Measurements from ENCODE around the gene SCAMP2. TPM values are rescaled to one million over a fixed set of nuclear protein-coding genes. Genes with fewer than 3 reads are reported as not detected.

Gene SCAMP2
- total RNA-seq, 1 experiment from 2014 or later = 54.9 TPM

DNA sequence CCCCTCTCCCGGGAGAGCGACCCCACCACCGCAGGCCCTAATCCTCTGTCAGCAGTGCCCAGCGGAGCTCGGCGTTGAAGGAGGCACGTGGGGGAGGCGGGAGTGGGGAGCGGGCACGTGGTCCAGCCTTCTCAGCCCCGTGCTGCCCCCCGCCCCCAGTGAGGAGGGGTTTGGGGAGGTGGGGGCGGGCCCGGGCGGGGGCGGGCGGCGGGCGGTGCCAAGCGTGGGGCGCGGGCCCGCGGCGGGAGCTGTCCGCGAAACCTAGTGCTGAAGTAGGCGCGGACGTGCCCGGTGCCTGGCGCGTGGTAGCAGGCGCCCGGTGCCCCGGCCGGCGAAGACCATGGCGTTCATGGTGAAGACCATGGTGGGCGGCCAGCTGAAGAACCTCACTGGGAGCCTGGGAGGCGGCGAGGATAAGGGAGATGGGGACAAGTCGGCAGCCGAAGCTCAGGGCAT is 46.8 kb downstream of the SCAMP2 start, which contains the start of gene CPLX3:
Gene CPLX3 (plus strand): TSS at position 264 of the 456 bp plus-strand sequence. CDS start 77 bp downstream, at position 341.
- H3K79me2 ChIP-seq (ENCODE audit: low read length) = no peaks in the 10 kb centered on the region
- no peak within 1 kb of the TSS for H3K4me3 ChIP-seq (ENCODE audit: low read length)

DNA sequence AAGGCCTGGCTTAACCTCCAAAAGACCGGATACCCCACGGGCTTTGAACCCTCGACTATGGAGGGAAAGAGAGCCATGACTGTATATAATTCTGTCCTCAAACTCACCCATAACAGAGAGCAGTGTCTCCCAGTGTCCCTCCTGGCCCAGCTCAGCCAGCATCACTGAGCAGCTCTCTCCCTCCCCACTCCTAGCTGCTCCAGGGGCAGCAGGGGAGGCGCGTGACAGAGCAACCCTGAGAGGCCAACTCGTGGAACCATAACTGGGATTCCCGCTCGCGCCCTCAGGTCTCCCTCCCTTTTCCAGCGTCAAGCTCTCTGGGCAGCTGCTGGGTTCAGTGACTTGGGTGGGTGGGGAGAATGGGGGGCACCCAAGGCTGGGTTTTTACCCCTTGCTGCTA is 47.3 kb downstream of the SCAMP2 start:
- H3K4me3 ChIP-seq (ENCODE audit: low read length) = no peak overlapping the region
- peaks cover 76% of the 10 kb centered on the region for H3K4me1 ChIP-seq (ENCODE audit: low read length)
- H3K27ac ChIP-seq (ENCODE audit: low read length) = peak overlapping the region; percentile 99; the same call in 1 of the 2 replicates
- no peaks in the 10 kb centered on the region for H3K36me3 ChIP-seq (ENCODE audit: insufficient read depth, low read length)
- peaks cover 2% of the 10 kb centered on the region for H3K79me2 ChIP-seq (ENCODE audit: low read length)
- H3K9me2 ChIP-seq (replicated peaks; ENCODE audit: insufficient read depth, low read length) = no peaks in the 10 kb centered on the region
- DNase-seq = no peak
- H3K27me3 ChIP-seq (ENCODE audit: low read length) = no peaks in the 10 kb centered on the region
- no peak overlapping the region for H2AFZ ChIP-seq (ENCODE audit: low read length)
- no peak overlapping the region for H3K9ac ChIP-seq (ENCODE audit: low read length)
- H3K4me2 ChIP-seq (ENCODE audit: low read depth, low read length, poor library complexity, severe bottlenecking) = no peak overlapping the region
- no peaks in the 10 kb centered on the region for H4K20me1 ChIP-seq (ENCODE audit: insufficient read depth, low read depth, low read length)
- no peaks in the 10 kb centered on the region for H3K9me3 ChIP-seq (ENCODE audit: low read length)

More for the DNA sequence above, 46.8 kb downstream of the SCAMP2 start, which contains the start of gene CPLX3:
- Histone ChIP-seq H2AFZ (ENCODE audit: low read length) (no peak within 1 kb of the TSS), H4K20me1 (ENCODE audit: insufficient read depth, low read depth, low read length) (no peaks in the 10 kb centered on the region), H3K9me3 (ENCODE audit: low read length) (no peaks in the 10 kb centered on the region), H3K36me3 (ENCODE audit: insufficient read depth, low read length) (no peaks in the 10 kb centered on the region), H3K4me1 (ENCODE audit: low read length) (peaks cover 77% of the 10 kb centered on the region), H3K9ac (ENCODE audit: low read length) (no peak within 1 kb of the TSS), H3K27ac (ENCODE audit: low read length) (peak within 1 kb of the TSS; percentile 99; the same call in 1 of the 2 replicates), H3K4me2 (ENCODE audit: low read depth, low read length, poor library complexity, severe bottlenecking) (no peak within 1 kb of the TSS), H3K27me3 (ENCODE audit: low read length) (no peaks in the 10 kb centered on the region), H3K9me2 (replicated peaks; ENCODE audit: insufficient read depth, low read length) (no peaks in the 10 kb centered on the region)
- peak; percentile 61 for DNase-seq

DNA sequence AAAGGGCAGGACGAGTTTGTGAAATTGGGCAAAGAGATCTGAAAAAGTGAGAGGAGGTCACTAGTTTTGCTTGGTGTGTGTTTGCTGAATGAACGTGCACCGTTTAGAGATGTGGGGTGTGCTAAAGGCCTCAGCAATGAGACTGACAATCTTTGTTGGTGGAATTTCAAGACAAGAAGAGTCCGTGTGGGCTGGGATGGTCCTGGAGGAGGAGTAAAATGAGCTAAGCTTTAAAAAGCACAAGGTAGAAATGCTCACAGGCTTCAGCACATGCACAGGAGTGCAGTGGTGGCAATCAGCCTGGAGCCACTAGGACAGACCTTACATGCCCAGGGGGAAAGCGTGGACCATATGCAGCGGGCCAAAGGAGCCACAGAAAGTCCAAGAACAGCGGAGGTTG is 48.2 kb downstream of the SCAMP2 start:
- Histone ChIP-seq H3K27me3 (ENCODE audit: low read length) (no peaks in the 10 kb centered on the region), H4K20me1 (ENCODE audit: insufficient read depth, low read depth, low read length) (no peaks in the 10 kb centered on the region), H3K27ac (ENCODE audit: low read length) (peak overlapping the region; percentile 99), H3K9ac (ENCODE audit: low read length) (no peak overlapping the region), H3K9me2 (replicated peaks; ENCODE audit: insufficient read depth, low read length) (no peaks in the 10 kb centered on the region), H3K9me3 (ENCODE audit: low read length) (no peaks in the 10 kb centered on the region), H2AFZ (ENCODE audit: low read length) (no peak overlapping the region), H3K4me3 (ENCODE audit: low read length) (no peak overlapping the region), H3K4me1 (ENCODE audit: low read length) (peaks cover 76% of the 10 kb centered on the region), H3K79me2 (ENCODE audit: low read length) (peaks cover 11% of the 10 kb centered on the region), H3K36me3 (ENCODE audit: insufficient read depth, low read length) (no peaks in the 10 kb centered on the region), H3K4me2 (ENCODE audit: low read depth, low read length, poor library complexity, severe bottlenecking) (no peak overlapping the region)
- no peak for DNase-seq

DNA sequence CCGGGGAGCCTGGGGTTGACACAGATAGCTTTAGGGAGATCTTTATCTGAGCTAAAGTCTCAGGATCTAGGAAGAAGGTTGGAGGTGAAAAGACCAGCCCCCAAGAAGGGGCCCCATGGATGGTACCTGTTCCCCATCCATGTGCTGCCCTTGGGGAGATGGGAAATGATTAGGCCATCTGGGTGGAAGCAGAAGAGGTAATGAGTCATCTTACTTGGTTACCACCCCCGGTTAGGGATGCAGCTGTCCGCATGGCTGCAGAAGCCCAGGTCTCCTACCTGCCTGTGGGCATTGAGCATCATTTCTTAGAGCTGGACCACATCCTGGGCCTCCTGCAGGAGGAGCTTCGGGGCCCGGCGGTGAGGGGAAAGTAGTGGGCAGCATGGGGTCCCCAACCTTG is 49.8 kb downstream of the SCAMP2 start:
- no peaks in the 10 kb centered on the region for H3K9me2 ChIP-seq (replicated peaks; ENCODE audit: insufficient read depth, low read length)
- no peaks in the 10 kb centered on the region for H3K36me3 ChIP-seq (ENCODE audit: insufficient read depth, low read length)
- H3K4me3 ChIP-seq (ENCODE audit: low read length) = peak overlapping the region; percentile 52
- H4K20me1 ChIP-seq (ENCODE audit: insufficient read depth, low read depth, low read length) = no peaks in the 10 kb centered on the region; the same call in 1 of the 2 replicates
- H2AFZ ChIP-seq (ENCODE audit: low read length) = no peak overlapping the region
- H3K9ac ChIP-seq (ENCODE audit: low read length) = peak overlapping the region; percentile 74
- H3K9me3 ChIP-seq (ENCODE audit: low read length) = no peaks in the 10 kb centered on the region
- peak overlapping the region; percentile 99 for H3K27ac ChIP-seq (ENCODE audit: low read length)
- peaks cover 14% of the 10 kb centered on the region for H3K79me2 ChIP-seq (ENCODE audit: low read length)
- peak; percentile 58 for DNase-seq
- peak overlapping the region; percentile 62 for H3K4me2 ChIP-seq (ENCODE audit: low read depth, low read length, poor library complexity, severe bottlenecking)
- peaks cover 76% of the 10 kb centered on the region for H3K4me1 ChIP-seq (ENCODE audit: low read length)
- no peaks in the 10 kb centered on the region for H3K27me3 ChIP-seq (ENCODE audit: low read length)

DNA sequence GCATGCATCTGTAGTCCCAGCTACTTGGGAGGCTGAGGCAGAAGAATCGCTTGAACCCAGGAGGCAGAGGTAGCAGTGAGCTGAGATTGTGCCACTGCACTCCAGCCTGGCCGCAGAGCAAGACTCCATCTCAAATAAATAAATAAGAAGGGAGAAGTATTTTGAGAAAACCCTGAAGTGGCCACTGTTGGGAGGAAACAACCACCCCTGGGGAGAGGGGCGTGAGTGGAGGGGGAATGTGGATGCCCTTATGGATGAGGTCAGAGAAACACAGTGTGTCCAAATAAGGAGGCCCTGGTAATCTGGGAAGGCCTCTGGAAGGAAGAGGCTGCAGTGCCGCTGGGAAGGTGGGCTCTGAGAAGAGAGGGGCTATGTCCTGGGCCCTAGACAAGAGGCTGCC is 50.9 kb downstream of the SCAMP2 start:
- Histone ChIP-seq H4K20me1 (ENCODE audit: insufficient read depth, low read depth, low read length) (no peaks in the 10 kb centered on the region; the same call in 1 of the 2 replicates), H3K36me3 (ENCODE audit: insufficient read depth, low read length) (no peaks in the 10 kb centered on the region), H3K9me2 (replicated peaks; ENCODE audit: insufficient read depth, low read length) (no peaks in the 10 kb centered on the region), H3K27me3 (ENCODE audit: low read length) (no peaks in the 10 kb centered on the region), H3K4me2 (ENCODE audit: low read depth, low read length, poor library complexity, severe bottlenecking) (peak overlapping the region; percentile 62), H3K79me2 (ENCODE audit: low read length) (peaks cover 14% of the 10 kb centered on the region), H3K4me3 (ENCODE audit: low read length) (peak overlapping the region; percentile 52), H3K27ac (ENCODE audit: low read length) (peak overlapping the region; percentile 99), H2AFZ (ENCODE audit: low read length) (no peak overlapping the region), H3K4me1 (ENCODE audit: low read length) (peaks cover 76% of the 10 kb centered on the region), H3K9me3 (ENCODE audit: low read length) (no peaks in the 10 kb centered on the region), H3K9ac (ENCODE audit: low read length) (peak overlapping the region; percentile 74)
- DNase-seq = no peak

DNA sequence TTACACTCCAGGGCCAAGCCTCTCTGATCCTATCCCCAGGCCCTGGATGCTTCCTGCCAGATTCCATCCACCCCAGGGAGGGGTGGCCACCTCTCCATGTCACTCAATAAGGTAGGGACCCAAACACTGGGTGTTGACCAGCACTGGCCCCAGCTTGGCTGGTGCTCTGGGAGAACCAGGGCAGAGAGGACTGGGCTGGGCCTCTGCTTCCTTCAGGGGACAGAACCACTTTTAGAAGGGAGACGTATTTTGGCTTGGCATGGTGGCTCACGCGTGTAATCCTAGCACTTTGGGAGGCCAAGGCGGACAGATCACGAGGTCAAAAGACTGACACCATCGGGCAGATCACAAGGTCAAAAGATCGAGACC is 51.4 kb downstream of the SCAMP2 start:
- Histone ChIP-seq H3K79me2 (ENCODE audit: low read length) (peaks cover 14% of the 10 kb centered on the region), H3K9me2 (replicated peaks; ENCODE audit: insufficient read depth, low read length) (no peaks in the 10 kb centered on the region), H2AFZ (ENCODE audit: low read length) (no peak overlapping the region), H3K4me2 (ENCODE audit: low read depth, low read length, poor library complexity, severe bottlenecking) (peak overlapping the region; percentile 62), H4K20me1 (ENCODE audit: insufficient read depth, low read depth, low read length) (no peaks in the 10 kb centered on the region; the same call in 1 of the 2 replicates), H3K27me3 (ENCODE audit: low read length) (no peaks in the 10 kb centered on the region), H3K4me3 (ENCODE audit: low read length) (peak overlapping the region; percentile 52; the same call in 1 of the 2 replicates), H3K9me3 (ENCODE audit: low read length) (no peaks in the 10 kb centered on the region), H3K4me1 (ENCODE audit: low read length) (peaks cover 76% of the 10 kb centered on the region), H3K36me3 (ENCODE audit: insufficient read depth, low read length) (no peaks in the 10 kb centered on the region), H3K27ac (ENCODE audit: low read length) (peak overlapping the region; percentile 99), H3K9ac (ENCODE audit: low read length) (peak overlapping the region; percentile 74)
- no peak for DNase-seq

DNA sequence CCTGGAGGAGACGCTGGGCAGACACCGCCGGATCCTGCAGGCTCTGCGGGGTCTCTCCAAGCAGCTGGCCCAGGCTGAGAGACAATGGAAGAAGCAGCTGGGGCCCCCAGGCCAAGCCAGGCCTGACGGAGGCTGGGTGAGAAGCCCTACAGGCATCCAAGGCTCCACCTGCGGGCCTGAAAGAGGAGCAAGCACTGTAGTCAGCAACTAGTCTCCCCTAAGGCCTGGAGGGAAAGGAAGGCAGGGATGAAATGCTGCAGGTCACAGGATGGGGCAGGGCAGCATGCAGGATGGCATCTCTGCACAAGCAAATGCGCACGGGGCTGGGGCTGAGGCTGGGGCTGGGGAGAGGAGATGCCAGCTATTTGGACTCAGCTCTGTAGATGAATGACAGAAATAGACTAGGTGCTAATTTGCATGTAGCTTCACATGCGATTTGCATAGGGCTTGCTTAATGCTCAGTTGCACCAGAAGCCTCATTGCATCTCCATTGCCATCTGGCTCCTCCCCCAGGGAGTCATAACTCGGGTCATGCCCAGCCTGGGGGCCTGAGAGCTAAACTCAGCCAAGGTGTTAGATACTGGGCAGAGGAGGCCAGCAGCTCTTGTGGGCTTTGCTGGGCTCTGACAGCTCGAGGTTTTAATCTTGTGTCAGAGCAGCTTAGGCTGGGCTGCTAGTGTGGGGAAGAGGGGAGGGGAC is 51.9 kb downstream of the SCAMP2 start:
- peaks cover 76% of the 10 kb centered on the region for H3K4me1 ChIP-seq (ENCODE audit: low read length)

DNA sequence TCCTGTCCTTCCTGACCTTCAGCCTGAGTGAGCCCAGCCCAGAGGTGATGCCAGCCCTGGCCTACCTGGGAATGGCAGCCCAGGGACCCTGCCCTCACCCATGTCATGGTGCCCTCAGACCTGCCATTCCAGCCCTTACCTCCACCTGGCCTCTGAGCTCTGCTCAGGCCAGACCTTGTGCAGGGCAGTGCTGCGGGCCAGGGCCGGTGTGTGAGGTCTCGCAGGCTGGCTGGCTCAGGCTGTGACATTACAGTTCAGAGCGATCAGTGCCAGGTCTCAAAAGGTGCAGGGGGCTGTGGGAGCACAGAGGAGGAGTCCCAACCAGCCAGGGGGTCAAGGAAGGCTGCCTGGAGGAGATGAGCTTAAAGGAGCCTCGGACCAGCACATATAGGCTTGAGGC is 53.1 kb downstream of the SCAMP2 start:
- Histone ChIP-seq H3K9ac (ENCODE audit: low read length) (peak overlapping the region; percentile 97), H3K36me3 (ENCODE audit: insufficient read depth, low read length) (no peaks in the 10 kb centered on the region), H3K27me3 (ENCODE audit: low read length) (no peaks in the 10 kb centered on the region), H3K4me3 (ENCODE audit: low read length) (peak overlapping the region; percentile 77), H3K4me1 (ENCODE audit: low read length) (peaks cover 67% of the 10 kb centered on the region), H3K4me2 (ENCODE audit: low read depth, low read length, poor library complexity, severe bottlenecking) (peak overlapping the region; percentile 96), H3K9me2 (replicated peaks; ENCODE audit: insufficient read depth, low read length) (no peaks in the 10 kb centered on the region), H2AFZ (ENCODE audit: low read length) (no peak overlapping the region), H3K27ac (ENCODE audit: low read length) (peak overlapping the region; percentile 99), H3K79me2 (ENCODE audit: low read length) (peaks cover 14% of the 10 kb centered on the region), H4K20me1 (ENCODE audit: insufficient read depth, low read depth, low read length) (no peaks in the 10 kb centered on the region; the same call in 1 of the 2 replicates), H3K9me3 (ENCODE audit: low read length) (no peaks in the 10 kb centered on the region)
- no peak for DNase-seq

More for the DNA sequence above, 51.9 kb downstream of the SCAMP2 start:
- H4K20me1 ChIP-seq (ENCODE audit: insufficient read depth, low read depth, low read length) = no peaks in the 10 kb centered on the region; the same call in 1 of the 2 replicates
- no peak overlapping the region for H2AFZ ChIP-seq (ENCODE audit: low read length)
- peak overlapping the region; percentile 97 for H3K9ac ChIP-seq (ENCODE audit: low read length)
- H3K36me3 ChIP-seq (ENCODE audit: insufficient read depth, low read length) = no peaks in the 10 kb centered on the region
- no peaks in the 10 kb centered on the region for H3K9me3 ChIP-seq (ENCODE audit: low read length)
- DNase-seq = peak; percentile 98
- H3K79me2 ChIP-seq (ENCODE audit: low read length) = peaks cover 14% of the 10 kb centered on the region
- no peaks in the 10 kb centered on the region for H3K27me3 ChIP-seq (ENCODE audit: low read length)
- H3K9me2 ChIP-seq (replicated peaks; ENCODE audit: insufficient read depth, low read length) = no peaks in the 10 kb centered on the region
- H3K27ac ChIP-seq (ENCODE audit: low read length) = peak overlapping the region; percentile 99
- peak overlapping the region; percentile 96 for H3K4me2 ChIP-seq (ENCODE audit: low read depth, low read length, poor library complexity, severe bottlenecking)
- H3K4me3 ChIP-seq (ENCODE audit: low read length) = peak overlapping the region; percentile 77

Data from Karpas-422 (cell line).